NCI-H1417 (cell line): ENCODE results near the gene SMAD3.

Experiments
- DNase-seq, 3 experiments: peaks; one replicate each; lab custom pipeline; 2025; lab: John Stamatoyannopoulos, UW

The SMAD3 gene

GRCh38 chr15:67096546-67097294 lies 31.3 kb downstream of the SMAD3 start:
- no peak for DNase-seq

DNA sequence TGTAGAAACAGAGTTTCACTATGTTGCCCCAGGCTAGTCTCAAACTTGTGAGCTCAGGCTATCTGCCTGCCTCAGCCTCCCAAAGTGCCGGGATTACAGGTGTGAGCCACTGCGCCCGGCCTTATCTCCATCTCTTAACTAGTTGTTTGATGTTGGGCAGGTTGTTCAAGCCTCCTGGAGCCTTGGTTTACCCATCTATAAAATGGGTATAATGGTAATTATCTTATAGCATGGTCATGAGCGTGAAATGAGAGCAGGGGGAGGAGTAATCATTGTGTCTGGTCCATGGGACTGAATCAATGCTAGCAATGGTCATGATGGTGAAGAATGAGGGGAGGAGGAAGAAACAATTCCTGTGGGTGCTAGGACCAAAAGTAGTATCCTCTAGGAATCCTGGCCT lies 32.0 kb downstream of the SMAD3 start:
- no peak for DNase-seq

DNA sequence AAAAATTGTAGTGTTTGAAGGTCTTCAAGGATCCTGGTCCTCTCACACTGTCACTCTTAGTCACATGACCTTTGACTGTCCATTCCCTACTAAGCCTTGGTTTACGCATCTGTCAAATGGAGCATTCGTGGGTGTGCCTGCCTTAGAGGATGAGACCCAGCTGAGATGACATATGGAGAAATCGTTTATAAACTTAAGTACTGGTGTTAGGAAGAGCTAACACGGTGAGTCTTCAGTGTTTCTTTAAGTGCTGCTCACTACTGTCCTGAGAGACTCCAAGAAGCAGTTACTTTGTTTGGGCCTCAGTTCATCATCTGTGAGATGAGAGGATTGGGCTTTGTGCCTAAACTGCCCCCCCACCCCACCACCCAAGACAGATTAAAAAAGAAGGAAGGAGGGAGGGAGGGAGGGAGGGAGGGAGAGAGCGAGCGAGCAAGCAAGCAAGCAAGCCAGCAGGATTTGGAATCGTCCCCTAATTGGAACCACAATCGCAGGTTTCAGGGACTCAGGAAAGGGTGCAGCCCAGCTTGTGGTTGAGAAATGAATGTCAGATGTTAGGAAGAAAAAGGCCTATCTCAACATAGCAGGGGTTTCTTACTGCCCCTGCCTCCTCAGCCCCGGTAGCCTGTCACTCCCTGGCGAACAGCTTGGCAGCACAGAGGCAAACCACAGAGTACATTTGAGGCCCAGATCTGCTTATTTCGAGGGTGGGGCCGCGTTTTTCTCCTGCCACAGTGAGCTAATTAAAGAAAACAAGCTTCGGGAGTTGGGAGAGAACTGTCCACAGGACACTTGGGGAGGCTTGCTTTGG lies 32.7 kb downstream of the SMAD3 start:
- no peak for DNase-seq

GRCh38 chr15:67098768-67099282 lies 33.4 kb downstream of the SMAD3 start:
- DNase-seq, result no peak

DNA sequence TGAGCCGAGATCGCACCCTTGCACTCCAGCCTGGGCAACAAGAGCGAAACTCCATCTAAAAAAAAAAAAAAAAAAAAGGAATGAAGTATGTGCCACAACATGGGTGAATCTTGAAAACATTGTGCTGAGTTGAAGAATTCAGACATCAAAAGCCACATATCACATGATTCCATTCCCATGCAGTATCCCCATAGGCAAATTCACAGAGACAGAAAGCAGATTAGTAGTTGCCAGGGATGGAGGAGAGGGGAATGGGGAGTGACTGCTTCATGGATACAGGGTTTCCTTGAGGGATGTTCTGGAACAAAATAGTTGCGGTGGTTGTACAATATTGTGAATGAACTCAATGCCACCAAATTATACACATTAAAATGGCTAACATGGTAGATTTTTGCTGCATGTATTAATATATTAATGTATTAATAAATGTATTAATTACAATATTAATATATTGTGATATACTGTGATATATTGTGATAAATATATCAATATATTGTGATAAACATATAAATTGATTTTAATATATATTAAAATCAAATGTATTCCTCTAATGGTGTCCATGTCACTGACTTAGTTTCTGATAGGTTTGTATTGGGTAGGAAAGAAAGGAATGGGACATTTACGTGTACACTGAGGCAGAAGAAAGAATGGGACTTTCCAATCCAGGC lies 34.9 kb downstream of the SMAD3 start:
- DNase-seq, result no peak

- no peak for DNase-seq
Observed at GRCh38 chr15:67100801-67101581, 35.6 kb downstream of the SMAD3 start.

DNA sequence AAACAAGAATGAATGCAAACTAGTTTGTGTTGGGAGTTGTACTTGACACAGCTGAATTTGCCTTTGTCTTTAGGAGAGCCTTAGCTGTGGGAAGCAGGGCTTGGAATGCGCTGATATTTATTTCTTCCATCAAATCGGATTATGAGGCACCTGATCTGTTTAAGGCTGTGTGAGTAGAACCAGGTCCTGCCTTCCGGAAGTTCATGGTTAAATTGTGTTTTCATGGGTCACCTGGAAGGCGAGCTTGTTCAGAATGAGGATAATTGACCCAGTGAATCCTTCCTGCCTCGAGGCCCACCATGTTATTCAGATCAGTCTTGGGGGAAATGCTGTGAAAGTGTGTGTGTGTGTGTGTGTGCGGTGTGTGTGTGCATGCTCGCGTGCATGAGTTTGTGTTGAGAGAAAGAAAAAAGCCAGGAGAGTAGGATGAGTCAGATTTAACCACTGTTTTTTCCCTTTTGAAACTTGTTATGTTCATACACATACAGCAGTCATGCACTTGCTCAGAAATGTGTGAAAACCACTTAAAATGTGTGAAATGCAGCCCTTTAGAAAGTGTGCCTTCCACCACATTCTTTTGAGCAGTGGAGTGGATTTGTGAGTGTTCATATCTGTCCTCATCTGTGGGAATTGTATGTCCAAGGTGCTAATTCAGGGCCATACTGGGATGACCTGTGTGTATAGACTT lies 36.7 kb downstream of the SMAD3 start:
- no peak for DNase-seq

GRCh38 chr15:67102599-67102929 lies 37.2 kb downstream of the SMAD3 start:
- no peak for DNase-seq

DNA sequence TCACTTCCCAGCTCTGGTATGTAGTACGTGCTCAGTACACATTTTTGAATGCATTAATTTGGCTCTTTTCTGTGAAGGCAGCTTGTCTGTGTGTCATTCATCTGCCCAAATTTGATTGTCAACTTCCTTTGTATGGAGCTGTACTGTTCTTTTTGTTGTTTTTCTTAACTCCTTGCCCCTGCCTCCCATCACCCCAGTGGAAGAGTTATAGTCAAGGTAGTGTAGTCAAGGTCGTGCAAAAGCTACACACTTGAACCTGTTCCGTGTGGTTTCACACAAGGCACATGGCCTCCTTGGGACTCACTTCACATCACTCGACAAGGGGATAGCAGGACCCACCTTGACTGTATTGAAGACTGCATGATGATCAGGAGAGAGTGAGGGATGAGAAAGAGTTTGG lies 37.6 kb downstream of the SMAD3 start:
- no peak for DNase-seq

DNA sequence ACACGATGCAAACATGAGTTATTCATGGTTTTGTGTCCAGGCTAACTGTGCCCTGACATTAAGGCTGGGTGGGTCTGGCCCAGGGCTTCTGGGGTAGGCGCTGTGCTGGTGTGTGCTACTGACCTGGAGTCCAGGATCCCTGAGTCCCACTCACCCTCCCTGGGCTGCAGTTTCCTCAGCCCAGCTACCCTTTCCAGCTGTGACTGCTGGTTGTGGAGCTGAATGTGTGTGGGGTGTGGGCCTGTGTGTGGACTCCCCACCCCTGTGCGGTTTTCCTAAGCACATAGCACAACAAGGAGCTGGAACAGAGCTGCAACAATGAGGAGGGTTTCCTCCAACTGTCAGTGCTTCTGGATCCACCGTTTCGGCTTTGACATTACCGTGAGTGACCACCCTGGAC lies 38.0 kb downstream of the SMAD3 start:
- no peak for DNase-seq

DNA sequence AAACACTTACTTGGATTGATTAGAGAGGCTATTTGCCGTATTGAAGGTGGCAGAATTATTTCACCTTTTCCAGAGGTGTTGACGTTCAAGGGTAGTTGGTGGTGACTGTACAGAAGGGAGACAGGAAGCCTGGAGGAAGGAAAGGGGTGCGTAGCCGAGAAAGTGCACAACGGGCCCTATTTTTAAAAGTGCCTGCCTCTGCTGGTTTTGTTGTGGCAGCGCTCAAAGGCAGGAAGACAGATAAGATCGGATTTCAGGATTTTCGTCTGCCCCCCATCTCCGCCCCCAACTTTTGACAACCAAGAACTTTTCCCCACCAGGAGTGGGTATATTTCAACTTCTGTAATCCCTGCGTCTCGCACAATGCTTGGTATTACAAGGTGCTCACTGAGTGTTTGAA lies 38.5 kb downstream of the SMAD3 start:
- no peak for DNase-seq

DNA sequence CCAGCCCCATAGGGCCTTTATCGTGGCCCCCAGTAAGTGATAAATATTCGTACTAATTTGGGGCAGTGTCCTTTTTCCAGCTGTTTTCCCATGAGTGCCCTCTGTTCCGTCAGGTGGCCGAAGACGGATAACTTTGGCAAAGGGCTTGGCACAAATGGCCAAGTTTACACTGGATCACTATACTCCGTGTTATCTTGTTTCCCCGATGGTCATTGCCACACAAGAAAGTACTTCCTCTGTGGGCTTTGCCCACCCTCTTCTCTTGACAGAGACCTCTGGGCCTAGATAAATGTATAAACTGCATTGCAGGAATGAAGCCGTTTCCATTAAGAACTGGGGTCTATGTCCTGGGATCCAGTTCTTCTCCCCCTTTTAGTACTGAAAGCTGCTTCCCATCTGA lies 39.1 kb downstream of the SMAD3 start:
- DNase-seq, result no peak

- no peak for DNase-seq
Observed at GRCh38 chr15:67105065-67105951, 39.9 kb downstream of the SMAD3 start.

GRCh38 chr15:67105991-67106763 lies 40.8 kb downstream of the SMAD3 start:
- DNase-seq, result no peak

DNA sequence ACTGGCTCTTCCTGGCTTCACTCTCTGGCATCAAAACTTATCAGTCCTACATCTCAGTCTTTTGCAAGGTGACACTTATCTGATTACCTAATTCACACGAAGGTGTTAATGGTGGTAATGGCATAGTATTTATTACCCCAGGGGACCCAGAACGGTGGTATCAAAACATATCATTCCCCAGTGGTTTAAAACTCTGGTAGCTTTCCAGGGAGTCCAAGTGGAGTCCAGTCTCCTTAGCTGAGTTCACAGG lies 41.3 kb downstream of the SMAD3 start:
- peak in 1 of 3 experiments; percentile 31 for DNase-seq

GRCh38 chr15:67107014-67107812 lies 41.8 kb downstream of the SMAD3 start:
- no peak for DNase-seq

- no peak for DNase-seq
Observed at GRCh38 chr15:67108122-67108961, 42.9 kb downstream of the SMAD3 start.
